Brain pericyte (primary cell): ENCODE measurements around the gene SRSF11.
A peak's percentile ranks its signal among the peaks of the same experiment; 100 is the strongest.
"Not testable (repeated sequence)": the region's sequence is repeated elsewhere in the genome, so short reads cannot be mapped to it uniquely, and the experiment has no call there.

Experiments
- DNase-seq: peaks from one replicate; pipeline ENCODE4 v3.0.0-alpha.2; 2012; ENCODE audit warnings: low read depth, low spot score

SRSF11 gene

DNA sequence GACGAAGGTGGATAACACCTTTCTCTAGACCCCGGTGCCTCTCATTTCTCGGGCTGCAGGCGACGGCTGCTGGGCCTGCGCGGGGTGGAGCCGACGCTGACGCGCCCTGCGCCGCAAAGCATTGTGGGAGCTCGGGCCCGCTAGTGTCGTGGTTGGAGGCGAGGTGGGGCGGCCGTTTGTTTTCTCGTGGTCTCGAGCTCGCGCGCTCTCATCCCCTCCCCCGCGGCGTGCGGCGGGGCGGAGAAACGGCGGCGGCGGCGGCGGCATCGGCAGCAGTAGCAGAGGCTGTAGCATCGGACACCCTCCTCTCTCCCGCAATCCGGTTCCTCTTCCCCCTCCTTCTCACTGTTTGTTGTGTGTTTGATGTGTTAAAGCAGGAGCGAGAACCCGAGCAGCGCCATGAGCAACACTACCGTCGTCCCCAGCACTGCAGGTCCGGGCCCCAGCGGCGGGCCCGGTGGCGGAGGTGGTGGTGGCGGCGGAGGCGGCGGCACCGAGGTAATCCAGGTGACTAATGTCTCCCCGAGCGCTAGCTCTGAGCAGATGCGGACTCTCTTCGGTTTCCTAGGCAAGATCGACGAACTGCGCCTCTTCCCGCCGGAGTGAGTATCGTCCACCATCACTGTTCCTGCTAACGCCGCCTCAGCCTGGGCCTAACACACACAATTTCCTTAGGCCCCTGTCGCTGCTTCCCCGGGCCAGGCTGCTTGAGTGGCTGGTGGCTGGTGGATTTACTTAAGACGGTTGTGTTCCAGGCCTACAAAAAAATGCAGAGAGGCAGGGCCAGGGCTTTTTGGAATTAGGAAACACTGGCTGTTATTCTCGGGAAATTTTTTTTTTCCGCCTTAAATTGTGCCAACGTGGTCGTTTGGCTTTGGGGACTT is at the start of gene SRSF11:
Gene SRSF11, plus strand, starts transcription at position 143 of the 884 bp plus-strand sequence. Its CDS starts 257 bp downstream, at position 400.
- peak; percentile 79 for DNase-seq

- DNase-seq: no peak
These were observed 49.7 kb upstream of the SRSF11 start for GRCh38 chr1:70171512-70171911.

- not testable (repeated sequence) for DNase-seq
These were observed 36.0 kb upstream of the SRSF11 start for GRCh38 chr1:70185181-70185580.

- no peak for DNase-seq
These were observed 32.7 kb upstream of the SRSF11 start for GRCh38 chr1:70188522-70188921.

DNA sequence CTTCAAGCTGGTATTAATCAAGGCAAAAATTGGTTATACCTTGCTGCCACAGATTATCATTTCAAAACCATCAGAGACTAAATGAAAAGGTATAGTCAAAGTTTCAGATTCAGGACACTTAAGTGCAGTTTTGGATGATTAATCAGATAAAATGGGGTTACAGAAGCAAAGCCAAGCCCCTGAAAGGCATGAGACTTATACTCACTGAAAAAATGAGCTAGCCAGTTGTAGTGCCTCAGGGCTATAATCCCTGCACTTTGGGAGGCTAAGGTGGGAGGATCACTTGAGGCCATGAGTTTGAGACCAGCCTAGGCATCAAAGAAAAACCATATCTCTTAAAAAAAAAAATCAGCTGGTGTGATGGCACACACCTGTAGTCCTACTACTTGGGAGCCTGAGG is 31.0 kb upstream of the SRSF11 start:
- no peak for DNase-seq

DNA sequence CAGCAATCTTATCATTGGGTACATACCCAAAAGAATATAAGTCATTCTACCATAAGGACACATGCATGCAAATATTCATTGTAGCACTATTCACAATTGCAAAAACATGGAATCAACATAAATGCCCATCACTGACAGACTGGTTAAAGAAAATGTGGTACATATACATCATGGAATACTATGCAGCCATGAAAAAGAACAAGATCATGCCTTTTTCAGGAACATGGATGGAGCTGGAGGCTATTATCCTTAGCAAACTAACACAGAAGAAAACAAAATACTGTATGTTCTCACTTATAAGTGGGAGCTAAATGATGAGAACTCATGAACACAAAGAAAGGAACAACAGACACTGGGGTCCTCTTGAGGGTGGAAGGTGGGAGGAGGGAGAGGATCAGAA is 28.7 kb upstream of the SRSF11 start:
- DNase-seq: not testable (repeated sequence)

- DNase-seq: no peak
These were observed 26.6 kb upstream of the SRSF11 start for GRCh38 chr1:70194601-70195000.

DNA sequence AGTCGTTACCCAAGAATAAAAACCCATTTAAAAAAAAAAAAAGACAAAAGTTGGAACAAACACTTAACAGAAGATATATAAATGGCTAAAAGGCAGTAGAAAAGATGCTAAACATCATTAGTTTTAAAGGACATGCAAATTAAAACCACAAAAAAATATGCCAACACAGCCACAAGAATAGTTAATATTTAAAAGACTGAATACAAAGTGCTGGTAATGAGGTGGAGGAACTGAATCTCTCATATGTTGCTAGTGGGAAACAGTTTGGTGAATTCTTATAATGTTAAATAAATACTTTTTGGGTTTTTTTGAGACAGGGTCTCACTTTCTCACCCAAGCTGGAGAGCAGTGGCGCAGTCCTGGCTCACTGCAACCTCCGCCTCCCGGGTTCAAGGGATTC is 25.8 kb upstream of the SRSF11 start:
- DNase-seq: no peak

DNA sequence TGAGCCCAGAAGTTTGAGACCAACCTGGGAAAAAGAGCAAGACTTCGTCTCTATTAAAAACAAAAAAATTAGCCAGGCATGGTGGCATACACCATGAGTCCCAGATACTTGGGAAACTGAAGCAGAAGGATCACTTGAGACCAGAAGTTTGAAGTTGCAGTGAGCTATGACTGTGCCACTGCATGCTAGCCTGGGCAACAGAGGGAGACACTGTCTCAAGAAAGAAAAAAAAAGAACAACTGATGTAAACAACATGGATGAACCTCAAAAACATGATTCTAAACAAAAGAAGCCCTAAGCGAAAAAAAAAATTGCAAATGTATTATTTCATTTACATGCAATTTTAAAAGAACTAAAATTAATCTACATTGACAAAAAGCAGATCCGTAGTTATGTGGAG is 24.8 kb upstream of the SRSF11 start:
- no peak for DNase-seq

DNA sequence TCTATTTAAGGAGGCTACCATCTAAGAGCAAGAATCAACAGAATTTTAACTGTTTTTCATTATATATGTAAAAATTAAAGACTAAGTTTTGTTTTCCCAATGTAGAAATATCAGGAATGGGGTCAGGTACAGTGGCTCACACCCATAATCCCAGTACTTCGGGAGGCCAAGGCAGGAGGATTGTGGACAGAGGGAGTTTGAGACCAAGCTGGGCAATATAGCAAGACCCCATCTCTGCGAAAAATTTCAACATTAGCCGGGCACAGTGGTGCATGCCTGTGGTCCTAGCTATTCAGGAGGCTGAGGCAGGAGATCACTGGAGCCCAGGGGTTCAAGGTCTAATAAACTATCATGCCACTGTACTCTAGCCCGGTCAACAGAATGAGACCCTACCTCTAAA is 21.1 kb upstream of the SRSF11 start:
- DNase-seq: no peak

DNA sequence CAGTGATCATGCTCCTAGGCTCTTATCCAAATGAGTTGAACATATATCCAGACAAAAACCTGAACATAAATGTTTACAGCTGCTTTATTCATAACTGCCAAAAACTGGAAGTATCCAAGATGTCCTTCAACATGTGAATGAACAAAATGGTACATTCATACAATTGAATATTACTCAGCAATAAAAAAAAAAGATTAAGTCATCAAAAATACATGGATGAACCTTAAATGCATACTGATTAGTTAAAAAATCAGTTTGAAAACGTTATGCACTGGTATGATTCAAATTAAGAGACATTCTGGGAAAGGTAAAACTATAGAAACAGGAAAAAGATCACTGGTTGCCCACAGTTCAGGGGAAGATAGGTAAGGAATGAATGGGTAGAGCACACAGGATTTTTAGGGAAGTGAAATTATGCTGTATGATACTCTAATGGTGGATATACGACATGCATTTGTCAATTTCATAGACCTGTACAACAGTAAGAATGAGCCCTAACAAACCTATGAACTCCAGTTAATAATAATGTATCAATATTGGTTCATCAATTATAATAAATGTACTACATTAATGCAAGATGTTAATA is 18.9 kb upstream of the SRSF11 start:
- DNase-seq: no peak

GRCh38 chr1:70204139-70204538 is 17.0 kb upstream of the SRSF11 start:
- DNase-seq: no peak

GRCh38 chr1:70204600-70204999 is 16.6 kb upstream of the SRSF11 start:
- no peak for DNase-seq

DNA sequence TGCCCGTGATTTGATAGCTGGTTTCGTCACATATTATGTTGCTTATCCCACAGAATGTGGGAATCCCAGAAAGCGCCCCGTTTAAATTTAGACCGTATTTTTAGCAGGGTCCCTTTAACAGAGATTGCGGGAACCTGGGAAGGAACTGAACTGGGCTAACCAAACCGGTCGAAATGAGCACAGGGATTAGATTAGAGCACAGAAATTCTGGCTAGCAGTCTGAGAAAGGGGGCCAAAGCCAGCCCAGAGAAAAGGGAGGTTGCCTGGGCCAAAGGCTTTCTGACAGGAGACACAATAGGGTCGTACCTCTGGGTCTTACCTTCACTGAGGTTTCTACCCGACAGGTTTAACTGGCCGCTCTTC is 16.1 kb upstream of the SRSF11 start:
- no peak for DNase-seq

GRCh38 chr1:70205434-70206118 is 15.6 kb upstream of the SRSF11 start, which contains the start of gene LRRC40:
Gene LRRC40, minus strand, starts transcription at chr1:70205579. Its CDS starts 39 bp downstream, at chr1:70205540.
- DNase-seq: peak; percentile 90

DNA sequence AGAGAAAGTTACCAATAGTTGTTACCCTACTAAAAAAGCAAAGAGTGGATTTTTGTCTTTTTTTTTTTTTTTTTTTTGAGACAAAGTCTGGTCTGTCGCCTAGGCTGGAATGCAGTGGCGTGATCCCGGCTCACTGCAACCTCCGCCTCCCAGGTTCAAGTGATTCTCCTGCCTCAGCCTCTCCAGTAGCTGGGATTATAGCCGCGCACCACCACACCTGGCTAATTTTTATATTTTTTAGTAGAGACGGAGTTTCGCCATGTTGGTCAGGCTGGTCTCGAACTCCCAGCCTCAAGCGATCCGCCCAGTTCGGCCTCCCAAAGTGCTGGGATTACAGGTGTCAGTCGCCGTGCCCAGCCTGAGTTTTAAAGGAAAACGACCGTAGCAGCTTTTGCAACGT is 14.3 kb upstream of the SRSF11 start:
- not testable (repeated sequence) for DNase-seq

DNA sequence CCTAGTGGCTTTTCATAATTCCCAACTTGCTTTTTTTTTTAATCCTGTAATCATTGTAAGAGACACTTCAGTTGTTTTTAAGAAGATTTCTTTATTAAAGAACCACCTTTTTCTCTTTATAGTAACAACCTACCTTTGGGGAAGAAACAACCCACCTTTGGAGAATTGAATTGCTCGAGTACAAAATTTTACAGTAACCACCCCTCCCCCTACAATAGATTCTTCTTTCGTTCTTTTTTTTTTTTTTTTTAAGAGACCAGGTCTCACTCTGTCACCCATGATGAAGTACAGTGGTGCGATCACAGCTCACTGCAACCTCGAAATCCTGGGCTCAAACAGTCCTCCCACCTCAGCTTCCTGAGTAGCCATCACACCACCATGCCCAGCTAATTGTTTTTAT is 13.7 kb upstream of the SRSF11 start:
- DNase-seq: no peak

DNA sequence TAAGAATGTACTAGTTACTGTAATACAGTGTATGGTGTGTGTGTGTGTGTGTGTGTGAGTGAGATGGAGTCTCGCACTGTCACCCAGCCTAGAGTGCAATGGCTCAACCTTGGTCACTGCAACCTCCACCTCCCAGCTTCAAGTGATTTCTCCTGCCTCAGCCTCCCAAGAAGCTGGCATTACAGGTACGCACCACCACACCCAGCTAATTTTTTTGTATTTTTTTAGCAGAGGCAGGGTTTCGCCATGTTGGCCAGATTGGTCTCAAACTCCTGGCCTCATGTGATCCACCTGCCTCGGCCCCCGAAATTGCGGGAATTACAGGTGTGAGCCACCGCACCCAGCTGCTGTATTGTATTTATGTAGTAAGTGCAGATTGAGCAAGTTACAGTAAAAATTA is 12.9 kb upstream of the SRSF11 start:
- no peak for DNase-seq

- DNase-seq: no peak
These were observed 10.4 kb upstream of the SRSF11 start for GRCh38 chr1:70210820-70211219.

GRCh38 chr1:70211541-70211940 is 9.6 kb upstream of the SRSF11 start:
- no peak for DNase-seq

GRCh38 chr1:70220015-70220414 is 1.2 kb upstream of the SRSF11 start:
- DNase-seq: no peak

GRCh38 chr1:70220517-70221237 is 503 bp upstream of the SRSF11 start:
- DNase-seq: no peak
